Spleen (tissue), 11 donors: Measurements from ENCODE around the gene SLC5A2. TPM values are rescaled to one million over a fixed set of nuclear protein-coding genes. Genes with fewer than 3 reads are reported as not detected.

Experiments
- DNase-seq: peaks from one replicate; pipeline ENCODE4 v3.0.0-alpha.2; 2020
- H3K27ac ChIP-seq, 8 donors: fragments of 200-600 bp; sonication (generic) in 7 of 8; 1 replicate in 4 of 8; 2 replicates in 4 of 8; pipeline versions ENCODE4 v1.5.0 to v1.8.0; 2016 to 2021; ENCODE audit warnings: inconsistent platforms in 4 of 8, mild to moderate bottlenecking in 4 of 8, moderate library complexity in 1 of 8
- H3K27me3 ChIP-seq, 7 donors: fragments of 200-600 bp; sonication (generic) in 6 of 7; replicated peaks in 1 of 7; 1 replicate in 4 of 7; 2 replicates in 3 of 7; pipeline versions ENCODE4 v1.5.0 to v1.8.0; 2016 to 2021; ENCODE audit warnings: inconsistent platforms in 3 of 7, mild to moderate bottlenecking in 1 of 7
- H3K36me3 ChIP-seq, 6 donors: fragments of 200-600 bp; sonication (generic) in 5 of 6; 1 replicate in 4 of 6; 2 replicates in 2 of 6; pipeline versions ENCODE4 v1.5.0 to v1.8.0; 2016 to 2021; ENCODE audit warnings: inconsistent platforms in 2 of 6
- H3K4me1 ChIP-seq, 6 donors: fragments of 200-600 bp; sonication (generic) in 5 of 6; 1 replicate in 3 of 6; 2 replicates in 3 of 6; pipeline versions ENCODE4 v1.5.0 to v1.8.0; 2016 to 2021; ENCODE audit warnings: inconsistent platforms in 3 of 6
- H3K4me3 ChIP-seq, 8 donors: fragments of 200-600 bp; sonication (generic) in 7 of 8; 1 replicate in 4 of 8; 2 replicates in 4 of 8; pipeline versions ENCODE4 v1.5.0 to v1.8.0; 2016 to 2021; ENCODE audit warnings: inconsistent platforms in 4 of 8, mild to moderate bottlenecking in 4 of 8, moderate library complexity in 2 of 8
- H3K9me3 ChIP-seq, 8 donors: fragments of 200-600 bp; sonication (generic) in 7 of 8; 1 replicate in 4 of 8; 2 replicates in 4 of 8; pipeline versions ENCODE4 v1.5.0 to v1.8.0; 2016 to 2021; ENCODE audit warnings: inconsistent platforms in 4 of 8
- POLR2A ChIP-seq, 3 donors: fragments of 450-650 bp; IDR thresholded peaks; one replicate each; pipeline ENCODE4 v1.5.1; 2017; ENCODE audit warnings: antibody characterized with exemption in 3 of 3, mild to moderate bottlenecking in 1 of 3
- POLR2AphosphoS5 ChIP-seq, 3 donors: sonication (generic); formaldehyde crosslinking; IDR thresholded peaks; one replicate each; pipeline ENCODE4 v1.5.1; 2017; ENCODE audit warnings: antibody characterized with exemption in 3 of 3
- WGBS, 5 donors: extraction: QIAGEN DNeasy Blood & Tissue Kit in 3 of 5; methylation state at CpG; one replicate each; pipeline versions ENCODE4 v1.1.5 to v1.1.7; 2013 to 2018; 5-methylcytosine and 5-hydroxymethylcytosine counted together
- intact Hi-C: fragments of 100-400 bp; cut with DNase I; formaldehyde crosslinking; loops from one replicate; pipeline ENCODE4 v1.15.0; 2023; ENCODE audit warnings: low total_unique reads
- polyA plus RNA-seq, 3 donors: library from polyadenylated mRNA; stranded (reverse); fragments of 200-250 nt; gene quantifications; one replicate each; pipeline ENCODE4 v1.2.1, GENCODE V29; 2013
- total RNA-seq, 7 donors: library from RNA; depleted of rRNA in 3 of 7; stranded (reverse); fragments of >200 nt in 3 of 7; fragmentation: NEBNext Ultra II Directional in 4 of 7; extraction: Animal tissue kit (Norgen Biotek cat#: 25700) in 4 of 7; gene quantifications; one replicate each; pipeline versions ENCODE4 v1.1.0 to v1.2.1, GENCODE V29; 2016 to 2021
- TF ChIP-seq, protein P1 (sequence below), 11 experiments: fragments of 200-600 bp in 7 of 11; fragments of 450-650 bp in 4 of 11; sonication (generic) in 4 of 11; IDR thresholded peaks in 8 of 11; conservative IDR thresholded peaks in 3 of 11; 1 replicate in 7 of 11; 2 replicates in 4 of 11; pipeline versions ENCODE4 v1.4.0 to v1.8.0; 2016 to 2021; ENCODE audit warnings: antibody characterized with exemption in 11 of 11, inconsistent platforms in 4 of 11, mild to moderate bottlenecking in 1 of 11
- donor health status: healthy with polysubstance abuse.
- donor health status: DM: no; HTN: no; CAD: no; lungs with moderate emphysema.
- donor health status: DM: no; HTN: no; CAD: no.
- donor health status: Bipolar disorder and iron deficiency.
- donor health status: healthy.
- donor health status: DM: no; HTN: no; CAD: no.
- donor health status: DM: yes; HTN: yes; CAD: no.

The SLC5A2 gene
- total and polyA plus RNA-seq, 10 donors: 0.17 to 2.3 (median 1.2) TPM; not detected in 3

DNA sequence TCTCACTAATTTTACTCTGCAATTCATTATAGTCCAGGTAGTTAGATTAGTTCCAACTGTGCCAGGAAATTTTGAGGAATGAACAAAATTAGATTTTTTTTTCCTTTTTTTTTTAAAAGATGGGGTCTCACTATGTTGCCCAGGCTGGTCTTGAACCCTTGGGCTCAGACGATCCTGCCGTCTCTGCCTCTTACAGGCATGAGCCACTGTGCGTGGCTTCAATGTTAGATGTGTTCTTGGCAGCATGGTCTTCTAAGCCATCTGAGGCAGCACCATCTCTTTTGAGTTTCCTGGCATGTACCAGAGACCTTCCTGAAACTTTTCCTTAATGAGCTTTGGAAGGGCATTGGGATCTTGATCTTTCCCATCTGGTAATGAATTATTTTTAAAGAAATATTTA is 42.2 kb downstream of the SLC5A2 start:
- Histone ChIP-seq H3K36me3 (no peaks in the 10 kb centered on the region), H3K27ac (no peak overlapping the region), H3K4me3 (no peak overlapping the region), H3K27me3 (peaks cover 0 to 39% (median 18%) of the 10 kb centered on the region in 7 donors), H3K9me3 (no peaks in the 10 kb centered on the region), H3K4me1 (peaks cover 0 to 21% (median 7%) of the 10 kb centered on the region in 6 donors)
- 89 to 95% (median 94%) methylated on average over 3 of the region's 3 CpGs for WGBS, 5 donors
- no peak for DNase-seq
- intact Hi-C loops: no loop called here
- TF ChIP-seq, protein P1, sequence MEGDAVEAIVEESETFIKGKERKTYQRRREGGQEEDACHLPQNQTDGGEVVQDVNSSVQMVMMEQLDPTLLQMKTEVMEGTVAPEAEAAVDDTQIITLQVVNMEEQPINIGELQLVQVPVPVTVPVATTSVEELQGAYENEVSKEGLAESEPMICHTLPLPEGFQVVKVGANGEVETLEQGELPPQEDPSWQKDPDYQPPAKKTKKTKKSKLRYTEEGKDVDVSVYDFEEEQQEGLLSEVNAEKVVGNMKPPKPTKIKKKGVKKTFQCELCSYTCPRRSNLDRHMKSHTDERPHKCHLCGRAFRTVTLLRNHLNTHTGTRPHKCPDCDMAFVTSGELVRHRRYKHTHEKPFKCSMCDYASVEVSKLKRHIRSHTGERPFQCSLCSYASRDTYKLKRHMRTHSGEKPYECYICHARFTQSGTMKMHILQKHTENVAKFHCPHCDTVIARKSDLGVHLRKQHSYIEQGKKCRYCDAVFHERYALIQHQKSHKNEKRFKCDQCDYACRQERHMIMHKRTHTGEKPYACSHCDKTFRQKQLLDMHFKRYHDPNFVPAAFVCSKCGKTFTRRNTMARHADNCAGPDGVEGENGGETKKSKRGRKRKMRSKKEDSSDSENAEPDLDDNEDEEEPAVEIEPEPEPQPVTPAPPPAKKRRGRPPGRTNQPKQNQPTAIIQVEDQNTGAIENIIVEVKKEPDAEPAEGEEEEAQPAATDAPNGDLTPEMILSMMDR (IDR thresholded peaks at IDR 0.05 in 8 of 11, conservative IDR thresholded peaks at IDR 0.05 in 3 of 11): no peak
- no peak for TF ChIP-seq POLR2A (IDR thresholded peaks at IDR 0.05)
- TF ChIP-seq POLR2AphosphoS5 (IDR thresholded peaks at IDR 0.05): no peak

GRCh38 chr16:31527734-31528274 is 44.9 kb downstream of the SLC5A2 start, which contains the start of gene AHSP:
TSS of gene AHSP (plus strand) at chr16:31527900. CDS start at chr16:31528140, 240 bp downstream.
- no peak within 1 kb of the TSS for H3K27ac ChIP-seq
- H3K4me3 ChIP-seq: peak within 1 kb of the TSS in 3 of 8 donors; percentile 27 to 52 (median 37)
- TF ChIP-seq POLR2AphosphoS5 (IDR thresholded peaks at IDR 0.05) (no peak), POLR2A (IDR thresholded peaks at IDR 0.05) (no peak)
- TF ChIP-seq, protein P1 (IDR thresholded peaks at IDR 0.05 in 8 of 11, conservative IDR thresholded peaks at IDR 0.05 in 3 of 11): no peak

DNA sequence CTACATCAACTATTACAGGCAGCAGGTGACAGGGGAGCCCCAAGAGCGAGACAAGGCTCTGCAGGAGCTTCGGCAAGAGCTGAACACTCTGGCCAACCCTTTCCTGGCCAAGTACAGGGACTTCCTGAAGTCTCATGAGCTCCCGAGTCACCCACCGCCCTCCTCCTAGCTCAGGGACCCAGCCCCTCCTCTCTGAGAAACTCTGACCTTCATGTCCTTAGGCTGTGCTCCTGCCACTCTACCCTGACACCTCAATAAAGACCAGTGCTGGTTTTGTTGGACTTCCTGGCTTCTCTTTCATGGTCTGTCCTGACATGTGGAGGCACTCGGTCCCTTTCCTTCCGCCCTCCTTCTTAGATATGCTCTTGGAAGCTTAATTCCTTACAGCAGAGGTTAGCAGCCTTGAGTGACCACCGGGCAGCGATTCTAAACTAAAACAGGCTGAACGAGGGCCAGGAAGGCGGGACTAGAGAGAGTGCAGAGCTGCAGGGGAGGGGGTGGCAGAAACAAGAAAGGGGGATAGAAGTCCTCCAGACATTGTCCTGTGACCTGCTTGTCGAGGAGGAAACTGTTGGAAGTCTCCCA is 45.7 kb downstream of the SLC5A2 start:
- DNase-seq: no peak
- Histone ChIP-seq H3K4me3 (peak overlapping the region in 4 of 8 donors; percentile 12 to 52 (median 32)), H3K36me3 (no peaks in the 10 kb centered on the region), H3K9me3 (no peaks in the 10 kb centered on the region), H3K27ac (no peak overlapping the region), H3K27me3 (peaks cover 0 to 72% (median 23%) of the 10 kb centered on the region in 7 donors), H3K4me1 (peaks cover 0 to 21% (median 7%) of the 10 kb centered on the region in 6 donors)
- intact Hi-C loops: no loop called here
- TF ChIP-seq POLR2AphosphoS5 (IDR thresholded peaks at IDR 0.05): no peak
- TF ChIP-seq, protein P1 (IDR thresholded peaks at IDR 0.05 in 8 of 11, conservative IDR thresholded peaks at IDR 0.05 in 3 of 11): no peak
- TF ChIP-seq POLR2A (IDR thresholded peaks at IDR 0.05): no peak
- 48 to 69% (median 57%) methylated on average over 11 of the region's 11 CpGs for WGBS, 5 donors

More at GRCh38 chr16:31527734-31528274, 44.9 kb downstream of the SLC5A2 start, which contains the start of gene AHSP:
- WGBS, 5 donors: 67 to 85% (median 69%) methylated on average over 6 of the region's 6 CpGs
- Histone ChIP-seq H3K36me3 (no peaks in the 10 kb centered on the region), H3K27me3 (peaks cover 0 to 64% (median 23%) of the 10 kb centered on the region in 7 donors), H3K9me3 (no peaks in the 10 kb centered on the region), H3K4me1 (peaks cover 0 to 21% (median 7%) of the 10 kb centered on the region in 6 donors)
- DNase-seq: no peak
- intact Hi-C loops: no loop called here
